GM12892 (cell line): ENCODE results near the gene HLF.

Source experiments
- DNase-seq: peaks from one replicate; pipeline ENCODE4 v3.0.0; 2011; ENCODE audit not compliant: insufficient read length
- FAIRE-seq: peaks from 2 replicates; lab custom pipeline; 2011; peaks lifted over from hg19 to GRCh38; lab: Jason Lieb, UNC
- POLR2A ChIP-seq: IDR thresholded peaks from 2 replicates; pipeline ENCODE4 v1.6.1; 2011; ENCODE audit warnings: low read depth, low read length, control low read depth
- POLR2AphosphoS5 ChIP-seq: IDR thresholded peaks from 2 replicates; pipeline ENCODE4 v1.6.1; 2011; ENCODE audit warnings: low read depth, low read length, control low read depth
- TAF1 ChIP-seq: IDR thresholded peaks from 2 replicates; pipeline ENCODE4 v1.6.1; 2011; ENCODE audit warnings: low read depth, mild to moderate bottlenecking, control low read depth, low read length, borderline replicate concordance

The HLF gene

DNA sequence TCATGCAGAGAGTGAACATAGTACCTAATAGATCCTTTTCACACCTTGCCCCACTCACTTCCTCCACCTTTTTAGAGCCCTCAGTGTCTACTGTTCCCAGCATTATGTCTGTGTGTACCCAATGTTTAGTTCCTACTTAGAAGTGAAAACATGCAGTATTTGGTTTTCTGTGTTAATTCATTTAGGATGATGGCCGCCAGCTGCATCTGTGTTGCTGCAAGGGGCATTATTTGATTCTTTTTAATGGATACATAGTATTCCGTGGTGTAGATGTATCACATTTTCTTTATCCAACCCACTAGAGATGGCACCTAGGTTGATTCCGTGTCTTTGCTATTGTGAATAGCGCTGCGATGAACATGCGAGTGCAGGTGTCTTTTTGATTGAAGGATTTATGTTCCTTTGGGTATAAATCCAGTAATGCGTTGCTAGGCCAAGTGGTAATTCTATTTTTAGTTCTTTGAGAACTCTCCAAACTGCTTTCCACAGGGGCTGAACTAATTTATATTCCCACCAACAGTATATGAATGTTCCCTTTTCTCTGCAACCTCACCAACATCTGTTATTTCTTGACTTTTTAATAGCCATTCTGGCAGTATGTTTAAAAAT is 47.1 kb downstream of the HLF start:
- no peak for DNase-seq
- TF ChIP-seq POLR2A = no peak
- no peak for TF ChIP-seq POLR2AphosphoS5
- no peak for TF ChIP-seq TAF1
- no peak for FAIRE-seq

DNA sequence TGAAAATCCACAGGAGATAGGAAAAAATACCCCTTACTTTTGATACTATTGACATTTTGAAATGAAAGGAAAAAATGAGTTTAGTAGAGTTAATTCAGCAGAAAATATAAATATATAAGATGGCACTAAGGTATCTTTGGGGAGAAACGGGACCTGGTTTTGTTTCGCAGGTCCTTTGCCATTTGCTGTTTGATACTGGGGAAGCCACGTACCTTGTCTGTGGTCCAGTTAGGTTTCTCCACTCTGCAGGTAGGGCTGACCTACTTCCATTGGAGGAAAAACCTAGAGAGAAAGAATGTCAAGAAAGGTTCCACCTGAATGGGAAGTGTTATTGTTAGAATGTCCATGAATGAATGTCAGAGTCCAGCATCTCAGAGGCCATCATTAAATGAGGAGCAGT is 48.1 kb downstream of the HLF start:
- DNase-seq = no peak
- TF ChIP-seq TAF1 (no peak), POLR2AphosphoS5 (no peak), POLR2A (no peak)
- no peak for FAIRE-seq

DNA sequence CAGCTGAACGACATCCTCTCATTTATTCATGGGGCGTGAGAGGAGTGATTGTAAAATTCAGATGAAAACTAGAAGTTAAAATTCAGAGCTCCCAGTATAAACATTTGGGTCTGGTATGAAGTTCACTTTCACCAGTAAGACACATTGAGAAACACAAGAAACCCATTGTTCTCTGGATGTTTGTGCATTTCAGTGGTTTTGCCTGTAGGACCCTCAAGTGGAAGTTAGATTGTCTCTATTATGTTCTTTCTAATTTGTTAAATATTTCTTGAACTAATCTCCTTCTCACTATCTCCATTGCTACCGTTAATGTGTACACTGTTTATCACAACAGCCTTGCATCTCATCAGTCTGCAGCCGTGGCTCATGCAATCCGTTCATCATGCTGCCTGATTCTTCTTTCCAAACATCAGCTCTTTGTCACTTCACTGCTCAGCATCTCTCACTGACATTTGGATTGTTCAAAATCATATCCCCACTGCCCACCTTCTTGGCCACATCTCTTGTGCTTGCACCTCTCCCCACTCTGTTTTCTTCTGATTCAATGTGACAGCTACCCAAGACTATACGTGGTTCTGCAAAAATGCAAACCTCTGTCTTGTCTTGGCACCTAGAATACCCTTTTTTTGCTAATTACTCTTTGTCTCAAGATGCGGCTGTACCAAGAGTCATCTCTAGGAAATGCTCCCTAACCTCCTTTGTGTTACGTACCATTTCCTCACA is 49.5 kb downstream of the HLF start:
- FAIRE-seq = no peak
- no peak for TF ChIP-seq TAF1
- TF ChIP-seq POLR2A = no peak

DNA sequence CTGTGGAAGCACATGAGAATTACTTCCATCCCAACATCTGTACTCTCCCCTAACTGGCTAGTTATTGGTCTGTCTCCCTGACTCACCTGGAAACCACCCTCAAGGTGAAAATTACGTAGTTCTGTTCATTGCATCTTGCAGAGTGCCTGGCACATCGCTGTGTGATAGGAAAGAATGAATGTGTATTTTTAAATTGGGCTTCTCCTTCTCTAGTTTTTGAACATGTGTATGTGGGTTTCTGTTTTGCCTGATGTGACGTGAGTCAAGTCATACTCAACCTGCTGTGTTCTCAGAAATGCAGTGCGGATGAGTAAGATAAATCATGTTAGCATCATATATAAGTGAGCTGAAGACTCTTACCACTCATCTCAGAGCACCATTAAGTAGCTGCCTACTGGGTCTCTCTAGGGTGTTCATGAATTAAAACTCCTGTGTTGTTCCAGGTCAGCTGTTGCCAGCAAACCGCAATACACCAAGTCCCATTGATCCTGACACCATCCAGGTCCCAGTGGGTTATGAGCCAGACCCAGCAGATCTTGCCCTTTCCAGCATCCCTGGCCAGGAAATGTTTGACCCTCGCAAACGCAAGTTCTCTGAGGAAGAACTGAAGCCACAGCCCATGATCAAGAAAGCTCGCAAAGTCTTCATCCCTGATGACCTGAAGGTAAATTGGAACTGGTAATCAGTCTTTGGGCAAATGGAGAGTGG is 50.2 kb downstream of the HLF start:
- FAIRE-seq (no peak), DNase-seq (no peak)
- TF ChIP-seq TAF1 (no peak), POLR2A (no peak), POLR2AphosphoS5 (no peak)

More for the DNA sequence above, 49.5 kb downstream of the HLF start:
- DNase-seq = no peak

DNA sequence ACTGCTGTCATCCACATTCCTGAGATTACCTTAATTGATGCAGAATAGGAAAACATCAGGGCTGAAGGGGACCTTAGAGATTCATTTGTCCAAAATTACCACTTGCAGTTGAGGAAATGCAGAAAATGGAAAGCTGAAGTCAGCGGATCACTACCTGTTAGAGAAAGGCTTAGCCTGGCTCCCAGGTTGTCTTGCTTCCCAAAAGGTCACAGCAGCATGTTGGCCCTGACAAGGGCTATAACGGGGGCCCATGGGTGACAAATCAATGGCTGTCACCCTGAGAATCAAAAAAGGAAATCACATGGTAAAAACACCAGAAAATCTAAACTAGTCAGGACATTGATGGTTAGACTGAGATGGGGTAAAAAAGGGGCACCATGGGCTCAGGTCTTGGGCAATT is 51.7 kb downstream of the HLF start:
- no peak for FAIRE-seq
- TF ChIP-seq POLR2AphosphoS5 (no peak), POLR2A (no peak), TAF1 (no peak)
- DNase-seq = no peak

DNA sequence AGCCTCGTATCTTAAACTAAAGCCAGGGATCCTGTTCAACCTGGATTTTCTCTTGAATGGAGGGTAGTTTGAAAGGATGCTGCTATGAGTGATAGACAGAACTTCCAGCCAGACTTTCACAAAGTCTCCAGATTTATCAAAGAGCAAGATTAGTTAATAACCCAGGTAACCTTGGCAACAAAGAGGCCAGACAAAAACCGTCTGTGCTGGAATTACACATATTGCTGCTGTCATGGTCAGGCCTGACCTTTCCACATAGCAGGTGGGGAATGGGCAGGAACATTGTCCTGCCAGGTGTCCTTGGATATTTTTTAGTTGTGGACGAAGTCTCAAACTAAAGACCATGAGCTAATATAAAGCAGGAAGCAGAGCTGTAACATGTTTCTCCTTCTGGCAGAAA is 52.5 kb downstream of the HLF start:
- DNase-seq (no peak), FAIRE-seq (no peak)
- TF ChIP-seq POLR2A (no peak), TAF1 (no peak), POLR2AphosphoS5 (no peak)

DNA sequence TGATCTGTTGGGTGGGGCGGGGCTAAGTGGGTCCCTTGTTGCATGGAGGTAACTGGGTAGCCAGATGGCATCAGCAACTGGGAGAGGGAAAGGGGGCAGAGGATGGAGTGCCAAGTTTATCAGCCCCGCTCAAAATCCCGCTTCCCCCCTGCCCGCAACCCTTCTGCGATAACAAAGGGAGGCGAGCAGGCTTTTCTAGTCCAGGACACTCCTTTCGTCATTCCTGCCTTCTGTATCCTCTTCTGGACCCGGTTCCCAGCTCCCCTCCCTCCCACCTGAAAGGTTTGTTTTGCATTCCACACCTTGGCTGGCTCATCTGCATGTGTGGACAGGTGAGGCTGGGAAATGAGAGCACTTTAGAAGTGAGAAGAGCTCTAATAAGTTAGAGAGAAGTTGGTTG is 53.3 kb downstream of the HLF start:
- DNase-seq = no peak
- FAIRE-seq = no peak
- TF ChIP-seq POLR2A = no peak
- TF ChIP-seq POLR2AphosphoS5 = no peak
- TF ChIP-seq TAF1 = no peak

DNA sequence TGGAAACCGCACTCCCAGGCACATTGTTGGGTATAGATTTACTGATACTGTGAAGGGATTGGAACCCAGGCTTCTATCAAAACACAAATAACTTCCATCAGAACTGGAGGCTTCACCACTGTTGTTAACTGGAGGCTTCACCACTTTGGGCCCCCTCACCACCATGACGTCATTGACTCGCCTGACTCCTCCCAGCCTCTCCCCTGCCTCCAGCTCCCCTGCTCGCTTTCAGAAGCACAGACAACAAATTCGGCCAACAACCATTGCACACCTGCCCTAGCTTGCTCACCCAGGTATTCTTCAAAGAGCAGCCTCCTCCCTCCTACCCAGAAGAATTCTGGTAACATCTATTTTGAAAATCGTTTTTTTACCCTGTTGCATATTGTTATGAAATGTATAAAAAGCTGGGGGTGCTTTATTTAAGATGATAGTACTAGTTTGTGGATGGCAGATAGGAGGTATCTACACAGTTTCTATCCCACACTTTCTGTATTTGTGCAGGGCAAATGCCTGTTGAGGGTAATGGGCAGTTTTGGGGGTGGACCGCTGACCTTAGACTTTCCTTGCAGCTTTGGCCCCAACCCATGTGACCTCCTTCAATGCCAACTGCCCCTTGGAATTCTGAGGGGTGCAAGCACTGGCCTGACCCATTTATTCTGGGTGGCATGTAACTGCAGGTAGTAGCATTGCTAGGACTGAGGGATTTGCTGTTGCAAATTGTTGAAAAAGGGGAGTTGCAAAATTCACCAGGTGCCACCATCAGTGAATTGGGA is 54.1 kb downstream of the HLF start:
- FAIRE-seq (no peak), DNase-seq (no peak)
- TF ChIP-seq POLR2AphosphoS5 (no peak), POLR2A (no peak), TAF1 (no peak)

DNA sequence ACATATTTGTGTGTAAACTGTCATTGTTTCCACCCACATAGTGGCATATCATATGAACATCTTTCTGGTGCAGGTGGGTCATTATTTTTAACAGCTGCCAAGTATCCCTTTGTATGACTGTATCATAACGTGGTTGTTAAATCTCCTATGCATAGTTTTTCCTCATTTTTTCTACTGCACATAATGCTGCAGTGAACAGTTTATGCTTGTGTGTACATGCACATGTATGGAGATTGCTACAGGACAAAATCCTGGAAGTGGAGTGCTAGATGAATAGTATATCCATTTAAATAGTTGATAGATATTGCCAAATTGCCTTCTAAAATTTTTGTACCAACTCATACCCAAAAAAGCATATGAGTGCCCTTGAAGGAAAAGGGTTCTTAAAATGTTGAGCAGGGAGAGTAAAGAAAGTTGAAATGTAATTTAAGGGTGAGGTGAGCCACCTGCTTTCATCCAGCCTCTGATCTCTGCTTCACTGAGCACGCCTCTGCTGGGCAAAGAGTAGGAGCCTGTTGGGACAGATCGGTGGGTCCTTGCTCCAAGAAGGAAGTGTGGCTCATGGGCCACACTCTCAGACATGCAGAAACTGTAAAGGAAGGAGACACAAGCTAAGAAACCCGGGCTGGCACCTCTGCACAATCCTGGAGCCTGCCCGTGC is 55.3 kb downstream of the HLF start:
- no peak for TF ChIP-seq POLR2A
- no peak for TF ChIP-seq TAF1
- no peak for TF ChIP-seq POLR2AphosphoS5
- DNase-seq (no peak), FAIRE-seq (no peak)

DNA sequence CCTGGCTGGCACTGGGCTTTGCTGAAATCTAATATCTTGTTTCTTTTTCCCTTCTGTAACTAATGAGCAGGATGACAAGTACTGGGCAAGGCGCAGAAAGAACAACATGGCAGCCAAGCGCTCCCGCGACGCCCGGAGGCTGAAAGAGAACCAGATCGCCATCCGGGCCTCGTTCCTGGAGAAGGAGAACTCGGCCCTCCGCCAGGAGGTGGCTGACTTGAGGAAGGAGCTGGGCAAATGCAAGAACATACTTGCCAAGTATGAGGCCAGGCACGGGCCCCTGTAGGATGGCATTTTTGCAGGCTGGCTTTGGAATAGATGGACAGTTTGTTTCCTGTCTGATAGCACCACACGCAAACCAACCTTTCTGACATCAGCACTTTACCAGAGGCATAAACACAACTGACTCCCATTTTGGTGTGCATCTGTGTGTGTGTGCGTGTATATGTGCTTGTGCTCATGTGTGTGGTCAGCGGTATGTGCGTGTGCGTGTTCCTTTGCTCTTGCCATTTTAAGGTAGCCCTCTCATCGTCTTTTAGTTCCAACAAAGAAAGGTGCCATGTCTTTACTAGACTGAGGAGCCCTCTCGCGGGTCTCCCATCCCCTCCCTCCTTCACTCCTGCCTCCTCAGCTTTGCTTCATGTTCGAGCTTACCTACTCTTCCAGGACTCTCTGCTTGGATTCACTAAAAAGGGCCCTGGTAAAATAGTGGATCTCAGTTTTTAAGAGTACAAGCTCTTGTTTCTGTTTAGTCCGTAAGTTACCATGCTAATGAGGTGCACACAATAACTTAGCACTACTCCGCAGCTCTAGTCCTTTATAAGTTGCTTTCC is 56.0 kb downstream of the HLF start:
- DNase-seq = no peak
- no peak for FAIRE-seq
- TF ChIP-seq TAF1 = no peak
- no peak for TF ChIP-seq POLR2A
- no peak for TF ChIP-seq POLR2AphosphoS5

DNA sequence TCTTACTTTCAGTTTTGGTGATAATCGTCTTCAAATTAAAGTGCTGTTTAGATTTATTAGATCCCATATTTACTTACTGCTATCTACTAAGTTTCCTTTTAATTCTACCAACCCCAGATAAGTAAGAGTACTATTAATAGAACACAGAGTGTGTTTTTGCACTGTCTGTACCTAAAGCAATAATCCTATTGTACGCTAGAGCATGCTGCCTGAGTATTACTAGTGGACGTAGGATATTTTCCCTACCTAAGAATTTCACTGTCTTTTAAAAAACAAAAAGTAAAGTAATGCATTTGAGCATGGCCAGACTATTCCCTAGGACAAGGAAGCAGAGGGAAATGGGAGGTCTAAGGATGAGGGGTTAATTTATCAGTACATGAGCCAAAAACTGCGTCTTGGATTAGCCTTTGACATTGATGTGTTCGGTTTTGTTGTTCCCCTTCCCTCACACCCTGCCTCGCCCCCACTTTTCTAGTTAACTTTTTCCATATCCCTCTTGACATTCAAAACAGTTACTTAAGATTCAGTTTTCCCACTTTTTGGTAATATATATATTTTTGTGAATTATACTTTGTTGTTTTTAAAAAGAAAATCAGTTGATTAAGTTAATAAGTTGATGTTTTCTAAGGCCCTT is 56.8 kb downstream of the HLF start:
- TF ChIP-seq TAF1 (no peak), POLR2A (no peak), POLR2AphosphoS5 (no peak)
- no peak for DNase-seq
- no peak for FAIRE-seq
